DND-41 (cell line): ENCODE results near the gene AQP2.

Experiments used
- CTCF ChIP-seq: IDR thresholded peaks from 2 replicates; pipeline ENCODE4 v1.5.1; 2012; ENCODE audit warnings: borderline replicate concordance, low read length, moderate library complexity, mild to moderate bottlenecking; ENCODE audit not compliant: poor library complexity, severe bottlenecking; ENCODE audit errors: extremely low read depth
- EZH2 ChIP-seq: IDR thresholded peaks from 3 replicates; pipeline ENCODE4 v1.6.1; 2012; ENCODE audit warnings: borderline replicate concordance, low read depth, mild to moderate bottlenecking, moderate library complexity, low read length, inconsistent platforms; ENCODE audit not compliant: severe bottlenecking

GRCh38 chr12:49967042-49967776 is 16.7 kb downstream of the AQP2 start:
- TF ChIP-seq CTCF (peak; percentile 95), EZH2 (no peak)
